OCI-LY7 (cell line): ENCODE measurements around the gene VCP. TPM values are rescaled to one million over a fixed set of nuclear protein-coding genes. Genes with fewer than 3 reads are reported as not detected.

Experiments used
- BruUV-seq: library from RNA; stranded (reverse); fragments of 400-500 nt; replicated peaks from 2 replicates; lab custom pipeline; 2021; lab: Mats Ljungman, UMichigan
- CTCF ChIA-PET: fragments of 300-600 bp; sonication (Branson Sonifier 250); formaldehyde crosslinking; loops from one replicate; lab custom pipeline; 2022; ENCODE audit warnings: antibody characterized with exemption; ENCODE audit not compliant: unreplicated experiment; lab: Charles Lee
- POLR2A ChIA-PET: fragments of 300-600 bp; sonication (Branson Sonifier 250); formaldehyde crosslinking; loops from one replicate; lab custom pipeline; 2022; ENCODE audit warnings: antibody characterized with exemption; lab: Charles Lee
- DNase-seq: peaks from one replicate; pipeline ENCODE4 v3.0.0-alpha.2; 2015; ENCODE audit warnings: low spot score
- H2AFZ ChIP-seq: fragments of 200-600 bp; sonication (generic), shearing (Covaris generic); 2 replicates; pipeline ENCODE4 v1.6.1; 2014; ENCODE audit warnings: mild to moderate bottlenecking, antibody characterized with exemption, low read length, moderate library complexity
- H3K27ac ChIP-seq: fragments of 200-600 bp; sonication (generic); 2 replicates; pipeline ENCODE4 v1.5.1; 2014; ENCODE audit warnings: mixed run types, low read depth, mild to moderate bottlenecking, moderate library complexity, low read length, inconsistent platforms; ENCODE audit not compliant: poor library complexity, severe bottlenecking
- H3K36me3 ChIP-seq: fragments of 200-600 bp; sonication (generic); 2 replicates; pipeline ENCODE4 v1.6.1; 2014; ENCODE audit warnings: mild to moderate bottlenecking, antibody characterized with exemption, low read length, moderate library complexity, mixed read lengths; ENCODE audit not compliant: insufficient read depth
- H3K4me1 ChIP-seq: fragments of 200-600 bp; sonication (generic); 2 replicates; pipeline ENCODE4 v1.5.1; 2014; ENCODE audit warnings: mild to moderate bottlenecking, low read length; ENCODE audit not compliant: insufficient read depth, poor library complexity, severe bottlenecking
- H3K4me2 ChIP-seq: fragments of 200-600 bp; sonication (generic); 2 replicates; pipeline ENCODE4 v1.6.1; 2014; ENCODE audit warnings: mild to moderate bottlenecking, low read length
- H3K4me3 ChIP-seq: fragments of 200-600 bp; sonication (generic); 2 replicates; pipeline ENCODE4 v1.5.1; 2014; ENCODE audit warnings: mild to moderate bottlenecking, low read depth, low read length; ENCODE audit not compliant: poor library complexity, severe bottlenecking
- H3K79me2 ChIP-seq: fragments of 200-600 bp; sonication (generic); 2 replicates; pipeline ENCODE4 v1.6.1; 2016; ENCODE audit warnings: low read depth, mild to moderate bottlenecking, low read length, moderate library complexity, mixed read lengths; ENCODE audit not compliant: insufficient read depth
- H3K9me2 ChIP-seq: fragments of 200-600 bp; sonication (generic); 2 replicates; pipeline ENCODE4 v1.6.1; 2016; ENCODE audit warnings: mild to moderate bottlenecking, low read length, mixed read lengths; ENCODE audit not compliant: insufficient read depth
- H3K9me3 ChIP-seq: fragments of 200-600 bp; sonication (generic); 2 replicates; pipeline ENCODE4 v1.6.1; 2014; ENCODE audit warnings: mild to moderate bottlenecking, mixed run types, low read length, mixed read lengths
- H4K20me1 ChIP-seq: fragments of 200-600 bp; sonication (generic); 2 replicates; pipeline ENCODE4 v1.6.1; 2014; ENCODE audit warnings: mild to moderate bottlenecking, antibody characterized with exemption, low read length, moderate library complexity, mixed read lengths; ENCODE audit not compliant: insufficient read depth
- CTCF ChIP-seq: fragments of 200-600 bp; sonication (generic); conservative IDR thresholded peaks from 2 replicates; pipeline ENCODE4 v1.5.1; 2014; ENCODE audit warnings: mild to moderate bottlenecking, antibody characterized with exemption, low read length, moderate library complexity, mixed read lengths
- EZH2phosphoT487 ChIP-seq: fragments of 200-600 bp; sonication (generic); IDR thresholded peaks from 2 replicates; pipeline ENCODE4 v1.6.1; 2018; ENCODE audit warnings: low read depth, borderline replicate concordance, mild to moderate bottlenecking, mixed run types, antibody characterized with exemption, low read length, moderate library complexity, mixed read lengths
- intact Hi-C: fragments of 100-400 bp; cut with micrococcal nuclease; formaldehyde crosslinking; loops from one replicate; pipeline ENCODE4 v1.10.0; 2022; ENCODE audit not compliant: unreplicated experiment
- total RNA-seq, 2 experiments: library from RNA; depleted of rRNA in 1 of 2; stranded (reverse); fragments of >200 nt in 1 of 2; shearing (Covaris generic) in 1 of 2; gene quantifications; 2 replicates each; pipeline ENCODE4 v1.2.3, GENCODE V29; 2014 to 2022

The VCP gene
- total RNA-seq, 2 experiments from 2014 or later = 187 to 200 TPM

DNA sequence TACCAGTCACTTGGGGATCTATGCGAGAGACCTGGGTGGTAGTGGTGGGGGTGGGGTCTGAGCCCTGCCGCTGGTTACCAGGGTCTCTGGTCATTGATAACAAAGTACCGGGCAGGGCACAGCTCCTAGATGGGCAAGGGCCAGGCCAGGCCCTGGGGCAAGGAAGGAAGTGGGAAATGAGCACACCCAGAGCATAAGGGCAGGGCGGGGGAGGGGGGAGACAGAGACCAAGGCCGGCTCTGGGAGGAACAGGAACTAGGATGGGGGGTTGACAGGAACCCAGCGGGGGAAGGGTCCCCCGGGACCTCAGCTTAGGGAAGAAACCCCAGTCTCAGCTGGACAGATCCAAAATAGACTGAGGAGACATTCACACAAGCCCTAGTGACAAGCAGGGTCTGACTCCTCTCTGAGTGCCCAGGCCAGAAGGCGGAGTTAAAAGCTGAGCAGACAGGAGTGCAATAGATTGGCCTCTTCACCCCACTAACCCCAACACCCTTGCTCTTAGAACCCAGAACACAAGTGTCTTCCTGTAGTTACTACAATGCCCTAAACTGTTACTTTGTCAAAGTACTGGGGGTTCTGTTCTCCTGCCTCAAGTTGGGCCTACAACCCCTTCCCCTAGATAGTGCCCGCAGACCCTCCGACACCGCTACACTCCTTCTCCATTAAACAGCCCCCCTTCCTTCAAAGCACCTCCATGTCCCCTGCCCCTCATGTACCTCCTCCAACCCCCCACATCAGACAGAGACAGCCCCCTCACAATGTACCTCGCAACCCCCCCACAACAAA, 42.6 kb upstream of the VCP start:
- Histone ChIP-seq H3K36me3 (no peaks in the 10 kb centered on the region), H4K20me1 (no peaks in the 10 kb centered on the region), H3K9me3 (no peaks in the 10 kb centered on the region), H3K4me1 (peaks cover 43% of the 10 kb centered on the region), H3K27ac (peak overlapping the region; percentile 73), H3K4me3 (peak overlapping the region; percentile 74), H2AFZ (peak overlapping the region; percentile 82; the same call in 1 of the 2 replicates), H3K79me2 (no peaks in the 10 kb centered on the region), H3K4me2 (peak overlapping the region; percentile 96), H3K9me2 (no peaks in the 10 kb centered on the region)
- BruUV-seq = no TSS peak
- peak; percentile 68 for DNase-seq
- ChIA-PET POLR2A (interaction anchor here (0.6 to 4.3 kb wide), 7 partner anchors 12 to 1036 kb away, joined by 3 to 24 read pairs (median 4); partner anchors contain the start of genes FANCG and STOML2), CTCF (interaction anchor here (0.6 to 1.3 kb wide), 4 partner anchors 12 to 438 kb away, joined by 3 to 8 read pairs (median 4); partner anchors contain the start of genes PIGO, STOML2 and UNC13B)
- intact Hi-C loops = loop anchor here (5.0 kb wide), 2 partner anchors 128 to 502 kb away; partner anchors contain the start of genes CD72 and DNAJB5
- TF ChIP-seq EZH2phosphoT487 (no peak), CTCF (no peak)

DNA sequence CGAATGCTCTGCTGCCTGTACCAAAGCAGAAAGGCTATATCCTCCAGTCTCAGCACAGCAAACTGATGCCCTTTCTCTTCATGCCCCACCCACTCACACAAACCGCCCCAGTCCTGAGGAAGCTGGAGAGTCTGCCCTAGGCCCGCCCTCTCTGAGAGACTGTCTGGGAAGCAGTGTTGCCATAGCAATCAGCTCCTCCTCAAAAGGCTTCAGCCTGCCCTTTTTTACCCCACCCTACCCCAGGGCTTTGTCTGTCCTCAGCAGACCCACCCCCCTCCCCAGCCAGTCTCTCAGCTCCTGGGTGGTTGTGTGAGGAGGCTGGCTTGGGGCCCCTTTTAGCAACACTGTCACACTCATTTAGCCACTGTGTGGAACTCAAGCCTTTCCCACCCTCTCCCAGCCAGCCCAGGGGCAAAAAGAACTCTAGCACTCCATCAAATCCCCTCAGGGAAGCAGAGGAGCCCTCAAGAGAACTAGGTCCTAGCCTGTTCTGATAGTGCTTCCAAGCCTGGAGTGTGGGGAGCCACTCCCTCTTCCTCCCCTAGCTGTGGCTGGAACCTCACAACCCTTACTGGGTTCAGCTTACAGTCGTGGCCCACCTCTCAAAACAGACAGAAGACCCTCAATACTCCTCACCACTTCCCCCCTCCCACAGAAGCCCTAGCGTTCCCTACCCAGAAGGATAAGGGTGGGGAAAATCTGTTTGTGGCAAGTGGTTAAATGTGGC, 41.9 kb upstream of the VCP start:
- peaks cover 43% of the 10 kb centered on the region for H3K4me1 ChIP-seq
- CTCF ChIA-PET = interaction anchor here (0.6 to 1.3 kb wide), 2 partner anchors 11 to 48 kb away, joined by 3 to 4 read pairs; partner anchors contain the start of genes STOML2 and UNC13B
- intact Hi-C loops = no loop called here
- no peaks in the 10 kb centered on the region for H4K20me1 ChIP-seq
- TF ChIP-seq EZH2phosphoT487 (no peak), CTCF (no peak)
- H3K4me2 ChIP-seq = peak overlapping the region; percentile 96
- DNase-seq = peak; percentile 74
- no peaks in the 10 kb centered on the region for H3K36me3 ChIP-seq
- no TSS peak for BruUV-seq
- no peaks in the 10 kb centered on the region for H3K9me2 ChIP-seq
- peak overlapping the region; percentile 74 for H3K4me3 ChIP-seq
- POLR2A ChIA-PET = interaction anchor here (0.5 to 4.3 kb wide), 8 partner anchors 11 to 1144 kb away, joined by 3 to 24 read pairs (median 4); partner anchors contain the start of genes FANCG, GALT and STOML2
- no peaks in the 10 kb centered on the region for H3K79me2 ChIP-seq
- no peaks in the 10 kb centered on the region for H3K9me3 ChIP-seq
- peak overlapping the region; percentile 73 for H3K27ac ChIP-seq
- H2AFZ ChIP-seq = peak overlapping the region; percentile 82; the same call in 1 of the 2 replicates
